Psoas muscle (tissue), 8 donors: ENCODE results near the gene VSX1. TPM values are rescaled to one million over a fixed set of nuclear protein-coding genes. Genes with fewer than 3 reads are reported as not detected.
A peak's percentile ranks its signal among the peaks of the same experiment; 100 is the strongest.

Experiments
- ATAC-seq, 4 donors: fragments of 200-7000 bp; cut with Tn5 transposase; one replicate each; pipeline ENCODE4 v1.9.1; 2020; ENCODE audit warnings: moderate library complexity in 3 of 4, mild to moderate bottlenecking in 2 of 4
- DNase-seq, 2 donors: peaks; one replicate each; pipeline ENCODE4 v3.0.0-alpha.2; 2020
- H3K27ac ChIP-seq: fragments of 200-600 bp; one replicate; pipeline ENCODE4 v1.8.0; 2022
- H3K27me3 ChIP-seq, 3 donors: fragments of 200-600 bp in 1 of 3; one replicate each; pipeline versions ENCODE4 v1.6.1 to v1.8.0; 2013 to 2022; ENCODE audit warnings: low read length in 2 of 3, mild to moderate bottlenecking in 2 of 3, moderate library complexity in 1 of 3; ENCODE audit not compliant: insufficient read depth in 3 of 3
- H3K36me3 ChIP-seq, 2 donors: fragments of 200-600 bp in 1 of 2; one replicate each; pipeline versions ENCODE4 v1.6.1 to v1.8.0; 2013 to 2022; ENCODE audit warnings: low read depth in 1 of 2, mild to moderate bottlenecking in 1 of 2, moderate library complexity in 1 of 2; ENCODE audit not compliant: insufficient read depth in 1 of 2
- H3K4me1 ChIP-seq: fragments of 200-600 bp; one replicate; pipeline ENCODE4 v1.8.0; 2022
- H3K4me3 ChIP-seq: fragments of 200-600 bp; one replicate; pipeline ENCODE4 v1.8.0; 2022; ENCODE audit warnings: mild to moderate bottlenecking
- H3K9me3 ChIP-seq: fragments of 200-600 bp; one replicate; pipeline ENCODE4 v1.8.0; 2022
- CTCF ChIP-seq: fragments of 200-600 bp; IDR thresholded peaks from one replicate; pipeline ENCODE4 v1.8.0; 2022; ENCODE audit warnings: antibody characterized with exemption
- WGBS, 3 donors: extraction: QIAGEN DNeasy Blood & Tissue Kit; methylation state at CpG; one replicate each; pipeline versions ENCODE4 v1.1.6 to v1.1.7; 2013; 5-methylcytosine and 5-hydroxymethylcytosine counted together
- intact Hi-C, 2 donors: fragments of 100-400 bp; cut with DNase I; formaldehyde crosslinking; loops; one replicate each; pipeline versions ENCODE4 v1.11.0 to v1.14.2; 2022
- polyA plus RNA-seq, 3 donors: library from polyadenylated mRNA; stranded (reverse); fragments of 200-250 nt; gene quantifications; one replicate each; pipeline ENCODE4 v1.2.3, GENCODE V29; 2013
- total RNA-seq, 4 donors: library from RNA; stranded (reverse); fragmentation: NEBNext Ultra II Directional in 2 of 4; extraction: Animal tissue kit (Norgen Biotek cat#: 25700) in 2 of 4; gene quantifications; one replicate each; pipeline versions ENCODE4 v1.2.1 to v1.2.4, GENCODE V29; 2021 to 2023
- donor health status: healthy with polysubstance abuse.
- donor health status: DM: no; HTN: no; CAD: no; lungs with moderate emphysema.
- donor health status: Bipolar disorder and iron deficiency.
- donor health status: healthy.
- donor health status: DM: yes; HTN: yes; CAD: no.
- donor health status: DM: no; HTN: no; CAD: no.
- donor health status: DM: no; HTN: no; CAD: no.
- donor health status: DM: yes; HTN: yes; CAD: no.

The VSX1 gene
- total and polyA plus RNA-seq, 7 donors = 0.04 to 0.52 (median 0.24) TPM; not detected in 1

- intact Hi-C loops = no loop called here
- Histone ChIP-seq H3K27me3 (no peaks in the 10 kb centered on the region), H3K36me3 (no peaks in the 10 kb centered on the region), H3K9me3 (no peaks in the 10 kb centered on the region), H3K4me1 (peaks cover 10% of the 10 kb centered on the region), H3K4me3 (no peak overlapping the region), H3K27ac (no peak overlapping the region)
- ATAC-seq = no peak
- no peak for TF ChIP-seq CTCF
- no peak for DNase-seq
- 84 to 91% (median 86%) methylated on average over 7 of the region's 7 CpGs for WGBS, 3 donors
Observed at GRCh38 chr20:25061103-25061799, 20.7 kb downstream of the VSX1 start.

GRCh38 chr20:25059866-25060465 lies 22.0 kb downstream of the VSX1 start:
- no peak for TF ChIP-seq CTCF
- intact Hi-C loops = no loop called here
- no peaks in the 10 kb centered on the region for H3K27me3 ChIP-seq
- peaks cover 23% of the 10 kb centered on the region for H3K4me1 ChIP-seq
- ATAC-seq (no peak), DNase-seq (no peak)
- H3K4me3 ChIP-seq = no peak overlapping the region
- no peak overlapping the region for H3K27ac ChIP-seq
- H3K36me3 ChIP-seq = no peaks in the 10 kb centered on the region
- 89 to 91% (median 91%) methylated on average over 8 of the region's 8 CpGs for WGBS, 3 donors
- H3K9me3 ChIP-seq = no peaks in the 10 kb centered on the region

- Histone ChIP-seq H3K27me3 (no peaks in the 10 kb centered on the region), H3K9me3 (no peaks in the 10 kb centered on the region), H3K27ac (peak overlapping the region; percentile 83), H3K4me3 (peak overlapping the region; percentile 86), H3K4me1 (peaks cover 32% of the 10 kb centered on the region), H3K36me3 (no peaks in the 10 kb centered on the region)
- no peak for TF ChIP-seq CTCF
- 35 to 45% (median 39%) methylated on average over 20 of the region's 20 CpGs for WGBS, 3 donors
- ATAC-seq = no peak
- DNase-seq = no peak
- intact Hi-C loops = no loop called here
Observed at GRCh38 chr20:25058847-25059810, 22.8 kb downstream of the VSX1 start.

GRCh38 chr20:25058051-25058846 lies 23.7 kb downstream of the VSX1 start, which contains the start of gene ACSS1:
TSS of gene ACSS1 (minus strand) at chr20:25058139. CDS start at chr20:25058102, 37 bp downstream.
- DNase-seq = peak; percentile 67 to 84
- H3K4me1 ChIP-seq = peaks cover 40% of the 10 kb centered on the region
- intact Hi-C loops = no loop called here
- no peaks in the 10 kb centered on the region for H3K36me3 ChIP-seq
- peak within 1 kb of the TSS; percentile 83 for H3K27ac ChIP-seq
- H3K4me3 ChIP-seq = peak within 1 kb of the TSS; percentile 86
- H3K9me3 ChIP-seq = no peaks in the 10 kb centered on the region
- H3K27me3 ChIP-seq = no peaks in the 10 kb centered on the region
- WGBS, 3 donors = 6 to 11% (median 7%) methylated on average over 38 to 56 of the region's 56 CpGs
- no peak for TF ChIP-seq CTCF
- ATAC-seq = peak; percentile 5 to 46 (median 42)
